ENCODE results near the gene KAT6B. TPM values are rescaled to one million over a fixed set of nuclear protein-coding genes. Genes with fewer than 3 reads are reported as not detected.
A peak's percentile ranks its signal among the peaks of the same experiment; 100 is the strongest.

The KAT6B gene
- total and polyA plus RNA-seq, 10 of the 15 experiments (the other 5 are each of a cell fraction or from before 2014, with no cell fraction given), result 2.7 to 22.6 (median 15.7) TPM

GRCh38 chr10:74949034-74949832 lies 122.8 kb downstream of the KAT6B start:
- DNase-seq (ENCODE audit: low read depth, low spot score), result no peak
- H3K27ac ChIP-seq (ENCODE audit: control insufficient read depth, insufficient read depth), result no peak overlapping the region
- no peak overlapping the region for H3K9ac ChIP-seq (ENCODE audit: control insufficient read depth, insufficient read depth, low read length)
- ChIA-PET POLR2A (interaction anchor here (1.0 to 1.2 kb wide), 3 partner anchors 10 to 27 kb away, joined by 3 to 4 read pairs (median 3); no protein-coding TSS in a partner anchor), RAD21 (ENCODE audit: unreplicated experiment) (interaction anchor here (1.1 kb wide), 1 partner anchor 72 kb away, joined by 3 read pairs; no protein-coding TSS in a partner anchor), SMC1A (ENCODE audit: uncharacterized antibody, unreplicated experiment) (interaction anchor here (0.6 to 2.3 kb wide), 4 partner anchors 11 to 351 kb away, joined by 3 to 7 read pairs (median 4); no protein-coding TSS in a partner anchor), CTCF (interaction anchor here (1.7 kb wide), 1 partner anchor 8 kb away, joined by 7 read pairs; no protein-coding TSS in a partner anchor)
- H3K9me3 ChIP-seq (replicated peaks; ENCODE audit: control insufficient read depth, insufficient read depth, low read length), result no peaks in the 10 kb centered on the region
- H4K20me1 ChIP-seq (ENCODE audit: control insufficient read depth, insufficient read depth), result no peaks in the 10 kb centered on the region
- no peaks in the 10 kb centered on the region for H3K36me3 ChIP-seq (ENCODE audit: control insufficient read depth in 2 of 2, insufficient read depth in 2 of 2, low read length in 1 of 2)
- no peaks in the 10 kb centered on the region for H3K4me1 ChIP-seq (ENCODE audit: control insufficient read depth, insufficient read depth, low read length)
- TF ChIP-seq STAT3 (IDR thresholded peaks at IDR 0.05; ENCODE audit: low read depth, low read length) (no peak), ASH2L (IDR thresholded peaks at IDR 0.05; ENCODE audit: borderline replicate concordance, low read depth) (no peak), RUNX3 (IDR thresholded peaks at IDR 0.05; ENCODE audit: low read length) (peak; percentile 21; the same call in 1 of the 2 replicates), MTA2 (IDR thresholded peaks at IDR 0.05; ENCODE audit: low read depth) (0 out of 2 replicates have a peak, but pooled peaks have one; percentile 11)
- ATAC-seq, result peak; percentile 39; the same call in 2 of the 3 replicates
- H3K4me2 ChIP-seq (ENCODE audit: control insufficient read depth, insufficient read depth), result no peak overlapping the region
- in situ Hi-C loops (cut with MboI), result no loop called here
- H2AFZ ChIP-seq (ENCODE audit: control insufficient read depth, low read depth, low read length), result no peak overlapping the region
- WGBS (ENCODE audit: insufficient coverage, insufficient replicate concordance, low lambda C conversion rate, missing lambda C conversion rate), result 37% methylated on average over 5 of the region's 5 CpGs
- no peaks in the 10 kb centered on the region for H3K27me3 ChIP-seq (replicated peaks in 1 of 2; ENCODE audit: control insufficient read depth in 2 of 2, insufficient read depth in 2 of 2, low read length in 1 of 2)
- intact Hi-C loops (cut with micrococcal nuclease; ENCODE audit: unreplicated experiment), result no loop called here
- peaks cover 2% of the 10 kb centered on the region for H3K79me2 ChIP-seq (ENCODE audit: control insufficient read depth, insufficient read depth, low read length)
- no peak for FAIRE-seq
- no TSS peak for BruUV-seq (replicated peaks)
- no peak overlapping the region for H3K4me3 ChIP-seq
